SJSA1 (cell line): Measurements from ENCODE around the gene IGHMBP2. TPM values are rescaled to one million over a fixed set of nuclear protein-coding genes. Genes with fewer than 3 reads are reported as not detected.
A peak's percentile ranks its signal among the peaks of the same experiment; 100 is the strongest.

Experiments used
- DNase-seq, 2 experiments: peaks; one replicate each; pipeline ENCODE4 v3.0.0-alpha.2; 2015 to 2020; ENCODE audit warnings: low spot score in 2 of 2, low read depth in 1 of 2
- H3K27ac ChIP-seq: fragments of 250-450 bp; sonication (Bioruptor Pico); 2 replicates; pipeline ENCODE4 v1.5.1; 2020; ENCODE audit warnings: mild to moderate bottlenecking, moderate library complexity
- H3K27me3 ChIP-seq: fragments of 250-450 bp; sonication (Bioruptor Pico); replicated peaks from 2 replicates; pipeline ENCODE4 v1.5.1; 2020; ENCODE audit warnings: mild to moderate bottlenecking, moderate library complexity
- H3K36me3 ChIP-seq: fragments of 250-450 bp; sonication (Bioruptor Pico); 2 replicates; pipeline ENCODE4 v1.5.1; 2020; ENCODE audit warnings: mild to moderate bottlenecking
- H3K4me1 ChIP-seq: fragments of 250-450 bp; sonication (Bioruptor Pico); replicated peaks from 2 replicates; pipeline ENCODE4 v1.6.1; 2021; ENCODE audit warnings: mild to moderate bottlenecking
- H3K4me3 ChIP-seq: fragments of 250-450 bp; sonication (Bioruptor Pico); 2 replicates; pipeline ENCODE4 v1.5.1; 2020; ENCODE audit warnings: mild to moderate bottlenecking
- H3K9me3 ChIP-seq: fragments of 250-450 bp; sonication (Bioruptor Pico); replicated peaks from 2 replicates; pipeline ENCODE4 v1.5.1; 2020; ENCODE audit warnings: mild to moderate bottlenecking
- total RNA-seq: library from RNA; depleted of rRNA; stranded (reverse); fragments of >200 nt; shearing (Covaris generic); gene quantifications from 2 replicates; pipeline ENCODE4 v1.2.3, GENCODE V29; 2014

IGHMBP2 gene
- total RNA-seq, 1 experiment from 2014 or later, result 16.4 TPM

DNA sequence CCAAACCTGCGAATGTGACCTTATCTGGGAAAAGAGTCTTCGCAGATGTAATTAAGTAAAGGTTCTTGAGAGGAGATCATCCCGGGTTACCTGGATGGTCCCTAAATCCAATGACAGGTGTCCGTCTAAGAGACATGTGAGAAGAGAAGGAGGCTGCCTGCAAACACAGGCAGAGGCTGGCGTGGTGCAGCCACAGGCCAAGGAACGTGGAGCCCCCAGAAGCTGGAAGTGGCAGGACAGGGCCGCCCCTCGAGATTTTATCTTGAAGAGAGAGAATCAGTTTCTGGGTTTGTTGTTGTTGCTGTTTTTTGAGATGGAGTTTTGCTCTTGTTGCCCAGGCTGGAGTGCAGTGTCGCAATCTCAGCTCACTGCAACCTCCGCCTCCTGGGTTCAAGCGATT, 43.5 kb downstream of the IGHMBP2 start:
- H3K4me1 ChIP-seq, result peaks cover 18% of the 10 kb centered on the region
- H3K27me3 ChIP-seq, result no peaks in the 10 kb centered on the region
- no peaks in the 10 kb centered on the region for H3K9me3 ChIP-seq
- H3K27ac ChIP-seq, result no peak overlapping the region
- no peak overlapping the region for H3K4me3 ChIP-seq
- H3K36me3 ChIP-seq, result no peaks in the 10 kb centered on the region
- no peak for DNase-seq

DNA sequence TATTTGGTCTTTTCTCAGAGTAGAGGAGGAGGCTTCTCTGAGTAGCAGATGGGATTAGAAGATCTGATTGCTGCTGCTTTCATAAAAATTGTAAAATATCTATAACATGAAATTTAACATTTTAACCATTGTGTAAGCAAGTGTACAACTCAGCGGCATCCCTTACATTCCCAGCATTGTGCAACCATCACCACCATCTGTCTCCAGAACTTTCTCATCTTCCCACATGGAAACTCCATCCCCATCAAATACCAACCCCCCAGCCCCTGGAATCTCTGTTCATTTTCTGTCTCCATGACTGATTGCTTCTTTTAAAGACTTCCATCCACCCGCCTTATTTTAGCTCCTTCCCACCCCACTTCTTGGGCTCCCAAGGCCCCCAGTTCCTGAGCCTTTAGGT, 44.8 kb downstream of the IGHMBP2 start:
- Histone ChIP-seq H3K4me3 (no peak overlapping the region), H3K36me3 (no peaks in the 10 kb centered on the region), H3K9me3 (no peaks in the 10 kb centered on the region), H3K4me1 (peaks cover 13% of the 10 kb centered on the region), H3K27ac (no peak overlapping the region), H3K27me3 (no peaks in the 10 kb centered on the region)
- no peak for DNase-seq

DNA sequence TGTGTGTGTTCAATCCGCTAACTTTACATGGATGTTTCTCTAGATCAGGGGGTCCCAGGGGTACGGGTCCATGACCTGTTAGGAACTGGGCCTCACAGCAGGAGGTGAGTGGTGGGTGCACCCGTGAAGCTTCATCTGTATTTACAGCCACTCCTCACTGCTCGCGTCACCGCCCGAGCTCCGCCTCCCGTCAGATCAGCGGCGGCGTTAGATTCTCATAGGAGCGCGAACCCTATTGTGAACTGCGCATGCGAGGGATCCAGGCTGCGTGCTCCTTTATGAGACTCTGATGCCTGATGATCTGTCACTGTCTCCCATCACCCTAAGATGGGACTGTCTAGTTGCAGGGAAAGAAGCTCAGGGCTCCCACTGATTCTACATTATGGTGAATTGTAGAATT, 45.2 kb downstream of the IGHMBP2 start:
- Histone ChIP-seq H3K9me3 (no peaks in the 10 kb centered on the region), H3K4me3 (no peak overlapping the region), H3K27ac (no peak overlapping the region), H3K4me1 (peaks cover 13% of the 10 kb centered on the region), H3K27me3 (no peaks in the 10 kb centered on the region), H3K36me3 (no peaks in the 10 kb centered on the region)
- DNase-seq, result no peak

- no peaks in the 10 kb centered on the region for H3K36me3 ChIP-seq
- no peak overlapping the region for H3K27ac ChIP-seq
- H3K4me1 ChIP-seq, result peaks cover 13% of the 10 kb centered on the region
- peak in 1 of 2 experiments; percentile 49 for DNase-seq
- no peaks in the 10 kb centered on the region for H3K9me3 ChIP-seq
- H3K4me3 ChIP-seq, result no peak overlapping the region
- no peaks in the 10 kb centered on the region for H3K27me3 ChIP-seq
Measured at GRCh38 chr11:68950270-68950669, 46.6 kb downstream of the IGHMBP2 start.

GRCh38 chr11:68950762-68951161, 47.1 kb downstream of the IGHMBP2 start:
- Histone ChIP-seq H3K4me1 (peaks cover 9% of the 10 kb centered on the region), H3K27ac (no peak overlapping the region), H3K4me3 (no peak overlapping the region), H3K36me3 (no peaks in the 10 kb centered on the region), H3K9me3 (no peaks in the 10 kb centered on the region), H3K27me3 (no peaks in the 10 kb centered on the region)
- no peak for DNase-seq

DNA sequence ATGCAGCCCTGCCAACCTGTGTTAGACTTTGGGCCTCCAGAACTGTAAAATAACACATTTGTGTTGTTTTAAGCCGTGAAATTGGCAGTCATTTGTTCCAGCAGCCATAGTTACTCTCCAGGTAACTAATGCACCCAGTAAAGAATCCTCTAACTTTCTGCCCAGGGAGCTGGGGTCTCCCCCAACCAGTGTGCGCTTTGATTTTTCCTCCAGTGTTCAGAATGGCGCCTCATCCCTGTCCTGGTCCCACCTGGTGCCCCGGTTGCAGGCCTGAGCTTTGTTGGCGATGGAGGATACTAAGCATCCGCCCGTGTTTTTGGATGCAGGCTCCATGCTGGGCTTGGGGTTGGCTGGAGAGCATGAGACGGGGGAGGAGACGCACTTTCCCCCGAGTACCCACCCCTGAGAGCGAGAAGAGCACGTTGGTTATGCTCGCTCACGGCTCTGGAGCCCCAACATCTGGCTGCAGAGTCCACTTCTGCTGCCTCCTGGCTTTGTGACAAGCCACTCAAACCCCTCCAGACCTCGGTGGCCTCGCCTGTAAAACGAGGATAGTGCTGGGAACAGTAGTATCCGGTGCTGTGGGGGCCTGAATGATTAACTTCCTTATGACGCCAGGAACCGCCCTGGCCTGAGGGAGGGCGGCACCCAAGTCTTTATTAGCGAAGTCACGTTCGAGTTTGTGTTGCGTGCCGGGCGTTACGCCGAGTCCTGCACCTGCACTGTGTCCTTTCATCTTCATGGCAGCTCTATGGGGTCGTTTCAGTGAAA, 51.3 kb downstream of the IGHMBP2 start:
- no peaks in the 10 kb centered on the region for H3K9me3 ChIP-seq
- no peaks in the 10 kb centered on the region for H3K36me3 ChIP-seq
- H3K4me1 ChIP-seq, result no peaks in the 10 kb centered on the region
- no peak overlapping the region for H3K27ac ChIP-seq
- H3K27me3 ChIP-seq, result no peaks in the 10 kb centered on the region
- H3K4me3 ChIP-seq, result no peak overlapping the region
- no peak for DNase-seq

- Histone ChIP-seq H3K4me1 (no peaks in the 10 kb centered on the region), H3K27me3 (no peaks in the 10 kb centered on the region), H3K9me3 (no peaks in the 10 kb centered on the region), H3K4me3 (no peak overlapping the region), H3K36me3 (no peaks in the 10 kb centered on the region), H3K27ac (no peak overlapping the region)
- no peak for DNase-seq
Measured at GRCh38 chr11:68955607-68955958, 51.9 kb downstream of the IGHMBP2 start.

GRCh38 chr11:68956142-68956541, 52.5 kb downstream of the IGHMBP2 start:
- no peaks in the 10 kb centered on the region for H3K9me3 ChIP-seq
- H3K36me3 ChIP-seq, result no peaks in the 10 kb centered on the region
- H3K4me3 ChIP-seq, result no peak overlapping the region
- no peak overlapping the region for H3K27ac ChIP-seq
- no peaks in the 10 kb centered on the region for H3K4me1 ChIP-seq
- DNase-seq, result no peak
- H3K27me3 ChIP-seq, result no peaks in the 10 kb centered on the region

DNA sequence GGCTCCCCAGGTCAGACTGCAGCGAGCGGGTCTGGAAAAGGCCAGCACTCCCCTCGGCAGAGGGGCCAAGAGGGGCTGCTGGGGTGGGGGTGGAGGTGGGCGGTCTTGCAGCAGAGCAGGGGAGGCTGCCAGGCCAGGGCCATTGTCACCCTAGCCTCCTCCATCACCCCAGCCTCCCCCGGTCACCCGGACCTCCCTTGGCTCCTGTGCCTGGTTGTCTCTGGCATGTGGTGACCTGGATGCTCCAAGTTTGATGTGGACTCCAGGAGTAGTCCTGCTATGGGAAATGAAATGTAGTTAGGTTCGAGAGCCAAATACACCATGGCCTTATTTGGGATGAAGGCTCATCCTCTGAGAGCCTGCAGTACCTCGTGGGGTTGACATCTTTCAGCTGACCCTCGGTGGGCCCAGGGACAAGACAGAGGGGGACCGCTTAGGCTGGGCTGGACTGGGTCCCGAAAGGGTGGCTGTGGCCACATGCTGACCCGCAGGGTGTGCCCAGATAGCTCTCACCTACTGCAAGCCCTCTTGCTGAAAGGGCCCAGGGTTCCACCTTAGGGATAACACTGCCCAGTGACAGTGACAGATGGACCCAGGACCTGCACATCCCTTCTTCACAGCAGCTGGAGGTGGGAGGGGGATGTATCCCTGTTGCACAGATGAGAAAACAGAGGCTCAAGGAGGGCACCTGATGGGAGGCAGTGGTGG, 53.0 kb downstream of the IGHMBP2 start:
- H3K4me1 ChIP-seq, result no peaks in the 10 kb centered on the region
- no peak for DNase-seq
- no peaks in the 10 kb centered on the region for H3K9me3 ChIP-seq
- no peak overlapping the region for H3K27ac ChIP-seq
- no peaks in the 10 kb centered on the region for H3K36me3 ChIP-seq
- H3K4me3 ChIP-seq, result no peak overlapping the region
- no peaks in the 10 kb centered on the region for H3K27me3 ChIP-seq

DNA sequence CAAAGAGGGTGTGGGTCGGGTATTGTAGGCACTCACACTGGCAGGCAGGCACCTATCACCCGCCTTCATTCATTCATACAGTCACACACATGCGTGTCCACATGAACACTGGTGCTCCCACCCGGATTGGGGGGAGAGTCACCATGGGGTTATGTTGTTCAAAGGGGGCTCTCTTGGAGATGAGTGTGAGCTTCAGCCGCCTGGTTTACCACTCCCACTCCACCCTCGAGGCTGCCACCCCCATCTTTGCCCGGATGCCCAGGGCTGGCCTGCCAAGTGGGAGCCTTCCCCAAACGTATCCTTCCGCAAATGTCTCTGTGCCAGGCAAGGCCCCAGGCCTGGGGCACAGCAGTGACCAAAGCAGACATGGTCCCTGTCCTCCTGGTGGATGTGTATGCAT, 54.5 kb downstream of the IGHMBP2 start:
- Histone ChIP-seq H3K4me3 (no peak overlapping the region), H3K4me1 (no peaks in the 10 kb centered on the region), H3K27me3 (no peaks in the 10 kb centered on the region), H3K9me3 (no peaks in the 10 kb centered on the region), H3K27ac (no peak overlapping the region), H3K36me3 (no peaks in the 10 kb centered on the region)
- no peak for DNase-seq

DNA sequence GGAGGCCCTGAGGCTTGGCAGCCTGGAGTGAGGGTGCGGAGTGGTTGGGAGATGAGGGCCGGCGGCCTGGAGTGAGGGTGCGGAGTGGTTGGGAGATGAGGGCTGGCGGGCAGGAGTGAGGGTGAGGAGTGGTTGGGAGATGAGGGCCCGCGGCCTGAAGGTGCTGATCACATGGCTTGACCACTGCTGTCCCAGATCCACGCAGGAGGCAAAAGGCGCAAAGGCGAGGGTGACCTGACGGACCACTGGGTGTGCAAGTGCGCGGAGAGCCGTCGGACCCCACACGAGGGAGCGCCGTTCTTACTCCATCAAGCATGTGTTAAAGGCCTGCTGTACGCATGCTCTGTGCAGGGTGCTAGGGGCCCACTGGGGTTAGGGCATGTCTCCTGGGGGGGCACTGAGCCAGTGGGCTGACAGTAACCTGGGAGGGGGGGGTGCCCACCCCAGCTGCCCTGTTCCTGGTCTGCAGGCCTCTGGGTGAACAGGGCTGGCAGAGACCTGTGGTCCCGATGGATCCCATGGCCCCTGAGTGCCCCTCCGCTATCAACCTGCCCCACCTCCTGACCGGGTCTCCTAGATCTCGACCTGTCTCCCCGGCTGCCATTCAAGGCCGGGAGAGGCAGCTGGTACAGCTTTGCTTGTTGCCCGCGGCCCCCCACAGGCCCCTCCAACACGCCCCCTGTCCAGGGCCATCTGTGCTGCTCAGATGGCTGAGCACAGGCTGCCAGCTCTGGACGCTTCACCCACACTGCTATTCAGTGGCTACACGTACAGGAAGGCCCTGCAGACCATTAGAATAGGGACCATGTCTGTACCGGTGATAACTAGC, 56.0 kb downstream of the IGHMBP2 start:
- Histone ChIP-seq H3K4me3 (no peak overlapping the region), H3K27ac (no peak overlapping the region)

DNA sequence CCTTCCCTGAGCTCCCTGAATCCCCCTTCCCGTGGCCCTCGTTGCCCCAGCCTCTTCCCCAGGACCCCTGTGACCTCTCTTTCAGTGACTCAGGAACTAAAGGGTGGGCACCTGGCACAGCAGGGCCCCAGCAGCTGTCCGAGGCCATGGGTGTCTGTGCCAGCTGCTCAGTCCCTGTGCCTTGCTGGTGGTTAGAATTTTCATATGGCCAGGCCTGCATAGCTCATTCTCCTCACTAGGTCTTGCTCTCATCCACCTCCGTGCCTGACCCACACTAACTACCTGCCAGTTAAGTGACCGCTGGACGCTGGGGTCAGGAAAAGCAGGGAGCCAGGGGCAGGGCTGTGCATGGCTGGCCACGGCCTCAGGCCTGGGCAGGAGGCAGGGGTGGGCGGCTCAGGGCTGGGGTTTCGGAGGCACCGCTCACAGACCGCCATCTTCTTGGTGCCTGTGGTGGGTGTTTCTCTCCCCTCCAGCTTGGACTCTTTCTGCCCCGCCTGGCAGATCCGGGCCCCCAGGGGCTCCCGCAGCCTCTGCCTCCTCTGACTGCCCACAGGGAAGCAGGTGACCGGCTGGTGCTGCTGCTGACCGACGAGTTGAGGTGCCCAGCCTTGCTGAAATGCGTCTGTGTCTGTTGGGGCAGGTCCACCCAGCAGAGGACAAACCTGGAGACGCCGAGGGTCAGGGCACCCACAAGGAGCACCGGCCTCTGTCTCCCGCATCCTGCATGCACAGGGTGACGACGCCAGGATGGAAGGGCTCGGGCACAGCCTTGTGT, 56.8 kb downstream of the IGHMBP2 start:
- H3K27ac ChIP-seq, result no peak overlapping the region
- no peaks in the 10 kb centered on the region for H3K27me3 ChIP-seq
- no peaks in the 10 kb centered on the region for H3K36me3 ChIP-seq
- H3K4me3 ChIP-seq, result no peak overlapping the region
- no peaks in the 10 kb centered on the region for H3K4me1 ChIP-seq
- H3K9me3 ChIP-seq, result no peaks in the 10 kb centered on the region
- peak in 1 of 2 experiments; percentile 57 for DNase-seq

More for the DNA sequence above, 56.0 kb downstream of the IGHMBP2 start:
- Histone ChIP-seq H3K36me3 (no peaks in the 10 kb centered on the region), H3K9me3 (no peaks in the 10 kb centered on the region), H3K27me3 (no peaks in the 10 kb centered on the region), H3K4me1 (no peaks in the 10 kb centered on the region)
- peak in 1 of 2 experiments; percentile 52 for DNase-seq

- no peaks in the 10 kb centered on the region for H3K4me1 ChIP-seq
- H3K27me3 ChIP-seq, result no peaks in the 10 kb centered on the region
- peak in 1 of 2 experiments; percentile 60 for DNase-seq
- H3K27ac ChIP-seq, result no peak overlapping the region
- H3K36me3 ChIP-seq, result no peaks in the 10 kb centered on the region
- H3K9me3 ChIP-seq, result no peaks in the 10 kb centered on the region
- no peak overlapping the region for H3K4me3 ChIP-seq
Measured at GRCh38 chr11:68961245-68961644, 57.6 kb downstream of the IGHMBP2 start.
